Kasumi-1 (cell line): Measurements from ENCODE around the gene ABHD8.
"Not testable (repeated sequence)": the region's sequence is repeated elsewhere in the genome, so short reads cannot be mapped to it uniquely, and the experiment has no call there.

ENCODE experiments used
- DNase-seq, 2 experiments: peaks; one replicate each; lab custom pipeline; 2025; lab: John Stamatoyannopoulos, UW

ABHD8 gene

DNA sequence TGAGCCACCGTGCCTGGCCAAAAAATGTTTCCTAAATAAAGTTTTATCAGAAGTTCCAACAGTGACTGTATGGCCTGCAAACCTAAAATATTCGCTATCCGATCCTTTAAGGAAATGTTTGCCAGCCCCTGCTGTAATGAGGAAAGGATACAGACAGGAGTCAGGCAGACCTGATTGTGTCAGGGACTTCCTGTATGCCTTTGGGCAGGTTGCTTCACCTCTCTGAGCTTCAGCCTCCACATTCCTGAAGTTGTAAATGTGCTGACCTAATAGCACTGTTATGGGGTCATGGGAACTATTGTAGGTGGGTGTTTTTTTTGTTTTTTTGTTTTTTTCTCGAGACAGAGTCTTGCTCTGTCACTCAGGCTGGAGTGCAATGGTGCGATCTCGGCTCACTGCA, 6.2 kb downstream of the ABHD8 start:
- no peak for DNase-seq

DNA sequence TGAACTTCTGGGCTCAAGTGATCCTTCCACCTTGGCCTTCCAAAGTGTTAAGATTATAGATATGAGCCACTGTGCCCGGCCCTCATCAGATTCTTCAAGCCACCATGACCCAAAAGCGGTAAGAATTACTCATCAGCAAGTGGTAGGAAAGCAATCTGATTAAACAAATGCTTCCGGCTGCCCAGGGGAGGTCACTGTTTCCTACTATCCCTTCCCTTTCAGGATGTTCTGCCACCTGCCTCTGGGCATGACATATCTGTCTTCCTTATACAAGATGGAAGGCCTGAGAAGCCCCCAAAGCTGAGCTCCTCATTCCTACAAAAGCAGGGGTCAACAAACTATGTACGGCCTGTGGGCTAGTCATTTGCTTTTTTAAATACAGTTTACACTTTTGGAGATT, 7.0 kb downstream of the ABHD8 start:
- peak in 1 of 2 experiments; percentile 25 for DNase-seq

- DNase-seq: not testable (repeated sequence)
Observed at GRCh38 chr19:17295551-17295950, 7.7 kb downstream of the ABHD8 start.

- peak; percentile 35 to 49 for DNase-seq
Observed at GRCh38 chr19:17294051-17294891, 9.0 kb downstream of the ABHD8 start.

- no peak for DNase-seq
Observed at GRCh38 chr19:17293605-17294004, 9.6 kb downstream of the ABHD8 start.

GRCh38 chr19:17292301-17293074, 10.7 kb downstream of the ABHD8 start:
- peak; percentile 79 to 85 for DNase-seq

DNA sequence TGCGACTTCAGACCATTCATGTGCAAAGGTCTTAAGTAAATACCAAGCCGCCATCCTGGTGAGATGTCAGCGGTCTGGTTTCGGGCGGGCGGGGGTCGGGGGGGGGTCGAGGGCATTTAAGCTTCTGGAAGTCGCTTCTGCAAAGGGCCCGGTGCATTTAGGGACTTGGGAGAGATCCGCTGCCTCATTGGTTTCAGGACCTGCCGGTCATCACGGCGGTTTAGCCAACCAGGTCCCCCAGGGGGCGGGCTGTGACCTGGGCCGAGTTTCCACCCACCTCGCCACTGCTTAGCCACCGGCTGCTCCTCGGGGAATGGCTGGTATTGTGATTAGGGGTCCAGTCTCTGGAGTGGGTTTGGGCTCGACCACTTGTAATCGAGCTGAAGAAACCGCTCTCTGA, 13.7 kb downstream of the ABHD8 start:
- no peak for DNase-seq

- no peak for DNase-seq
Observed at GRCh38 chr19:17286752-17287151, 16.5 kb downstream of the ABHD8 start.

DNA sequence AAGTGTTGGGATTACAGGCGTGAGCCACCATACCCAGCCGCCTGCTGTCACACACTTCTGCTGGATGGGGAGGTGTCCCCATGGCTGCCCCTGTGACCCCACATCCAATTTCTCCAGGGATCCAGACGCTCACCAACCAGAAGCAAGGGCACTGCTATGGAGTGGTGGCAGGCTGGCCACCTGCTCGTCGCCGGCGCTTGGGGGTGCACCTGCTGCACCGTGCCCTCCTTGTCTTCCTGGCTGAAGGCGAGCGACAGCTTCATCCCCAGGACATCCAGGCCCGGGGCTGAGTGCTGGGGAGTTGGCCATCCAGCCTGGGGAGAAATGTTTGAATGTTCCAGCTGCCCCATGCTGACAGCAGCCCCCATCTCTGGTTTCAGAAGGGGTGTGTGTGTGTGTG, 17.0 kb downstream of the ABHD8 start:
- no peak for DNase-seq

- DNase-seq: no peak
Observed at GRCh38 chr19:17285415-17286135, 17.6 kb downstream of the ABHD8 start.

- DNase-seq: no peak
Observed at GRCh38 chr19:17283504-17283996, 19.7 kb downstream of the ABHD8 start.

- DNase-seq: peak; percentile 72 to 79
Observed at GRCh38 chr19:17282488-17283125, 20.6 kb downstream of the ABHD8 start.

DNA sequence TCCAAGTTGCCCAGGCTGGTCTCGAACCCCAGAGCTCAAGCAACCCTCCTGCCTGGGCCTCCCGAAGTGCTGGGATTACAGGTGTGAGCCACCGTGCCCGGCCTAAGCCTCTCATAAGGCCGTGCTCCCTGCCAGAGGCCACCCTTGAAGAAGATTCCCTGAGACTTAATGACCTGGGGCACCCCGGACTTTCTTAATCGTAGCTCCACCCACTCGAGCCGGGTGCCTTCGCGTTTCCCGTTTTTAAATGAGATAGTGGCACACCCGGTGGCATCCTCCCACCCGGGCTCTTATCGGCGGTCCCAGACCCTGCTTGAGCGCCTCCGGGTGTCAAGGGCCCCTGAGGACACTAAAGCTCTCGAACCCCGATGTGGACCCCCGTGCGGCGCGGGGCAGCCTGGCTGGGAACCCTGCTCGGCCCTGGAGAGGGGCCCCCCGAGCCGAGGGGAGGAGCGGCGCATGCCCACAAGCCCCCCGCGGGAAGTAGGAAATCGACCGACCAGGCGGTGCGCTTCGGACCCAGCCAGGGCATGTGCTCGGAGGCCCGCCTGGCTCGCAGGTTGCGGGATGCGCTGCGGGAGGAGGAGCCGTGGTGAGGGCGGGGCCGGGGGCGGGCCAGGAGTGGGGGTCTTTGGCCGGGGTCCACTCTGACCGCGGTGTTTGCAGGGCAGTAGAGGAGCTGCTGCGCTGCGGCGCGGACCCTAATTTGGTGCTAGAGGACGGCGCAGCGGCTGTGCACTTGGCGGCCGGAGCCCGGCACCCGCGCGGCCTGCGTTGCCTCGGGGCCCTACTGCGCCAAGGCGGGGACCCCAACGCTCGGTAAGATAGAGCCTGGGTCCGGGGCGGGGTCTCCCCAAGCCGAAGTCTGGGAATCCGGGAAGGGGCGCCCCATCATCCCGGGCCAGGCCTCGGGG, 21.6 kb downstream of the ABHD8 start, which contains the start of gene ANKLE1:
ANKLE1 (plus strand) TSS at position 511 of the 914 bp plus-strand sequence; CDS start at position 531, 20 bp downstream.
- DNase-seq: peak; percentile 81 to 82

DNA sequence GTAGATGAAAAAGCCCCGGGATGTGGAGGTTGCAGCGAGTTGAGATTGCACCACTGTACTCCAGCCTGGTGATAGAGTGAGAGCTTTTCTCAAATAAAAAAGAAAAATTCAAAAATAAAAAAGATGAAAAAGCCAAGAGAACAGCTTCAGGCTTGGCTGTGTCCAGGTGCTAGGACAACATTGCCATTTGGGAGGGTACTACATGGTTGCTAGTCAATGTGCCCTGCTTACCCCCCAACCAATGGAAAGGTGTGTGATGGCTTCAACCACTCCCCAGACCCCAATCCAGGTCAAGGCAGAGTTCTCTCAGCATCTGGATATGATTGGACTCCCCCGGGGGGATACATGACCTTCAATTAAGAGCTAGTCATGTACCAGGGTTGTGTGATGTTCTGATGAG, 23.8 kb downstream of the ABHD8 start:
- DNase-seq: no peak

DNA sequence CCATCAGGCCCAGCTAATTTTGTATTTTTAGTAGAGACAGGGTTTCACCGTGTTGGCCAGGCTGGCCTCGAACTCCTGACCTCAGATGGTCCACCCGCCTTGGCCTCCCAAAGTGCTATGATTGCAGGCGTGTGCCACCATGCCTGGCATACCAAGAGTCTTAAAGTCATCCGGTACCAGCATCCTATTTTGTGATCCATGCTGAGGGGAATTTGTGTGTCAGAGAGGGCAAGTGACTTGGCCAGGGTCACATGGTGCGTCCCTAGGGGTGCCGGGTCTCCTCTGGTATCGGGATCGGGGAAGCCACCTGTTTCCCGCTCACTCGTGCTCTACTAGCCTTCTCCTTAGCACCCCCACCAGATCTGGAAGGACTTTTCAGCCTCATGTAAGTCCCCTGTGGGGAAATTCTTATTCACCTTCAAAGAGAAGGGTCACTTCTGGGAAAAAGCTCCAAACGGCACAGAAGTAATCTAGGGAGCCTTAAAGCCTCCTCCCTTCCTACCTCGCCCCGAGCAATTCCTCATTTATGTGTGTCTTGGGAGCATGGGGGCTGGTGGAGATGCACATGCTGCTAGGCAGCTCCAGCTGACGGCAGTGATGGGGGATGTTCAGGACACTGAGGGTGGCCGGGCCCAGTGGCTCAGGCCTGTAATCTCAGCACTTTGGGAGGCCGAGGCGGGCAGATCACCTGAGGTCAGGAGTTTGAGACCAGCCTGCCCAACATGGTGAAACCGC, 27.6 kb downstream of the ABHD8 start:
- DNase-seq: no peak

DNA sequence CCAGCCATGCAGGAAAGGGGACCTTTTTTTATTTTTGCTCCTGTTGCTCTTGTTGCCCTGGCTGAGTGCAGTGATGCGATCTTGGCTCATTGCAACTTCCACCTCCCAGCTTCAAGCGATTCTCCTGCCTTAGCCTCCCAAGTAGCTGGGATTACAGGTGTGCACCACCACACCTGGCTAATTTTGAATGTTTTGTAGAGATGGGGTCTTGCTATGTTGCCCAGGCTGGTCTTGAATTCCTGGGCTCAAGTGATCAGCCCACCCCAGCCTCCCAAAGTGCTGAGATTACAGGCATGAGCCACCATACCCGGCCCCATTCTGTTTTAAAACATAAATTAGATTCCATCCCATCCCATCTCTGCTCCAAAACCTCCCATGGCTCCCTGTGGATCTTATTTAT, 28.3 kb downstream of the ABHD8 start:
- DNase-seq: not testable (repeated sequence)

DNA sequence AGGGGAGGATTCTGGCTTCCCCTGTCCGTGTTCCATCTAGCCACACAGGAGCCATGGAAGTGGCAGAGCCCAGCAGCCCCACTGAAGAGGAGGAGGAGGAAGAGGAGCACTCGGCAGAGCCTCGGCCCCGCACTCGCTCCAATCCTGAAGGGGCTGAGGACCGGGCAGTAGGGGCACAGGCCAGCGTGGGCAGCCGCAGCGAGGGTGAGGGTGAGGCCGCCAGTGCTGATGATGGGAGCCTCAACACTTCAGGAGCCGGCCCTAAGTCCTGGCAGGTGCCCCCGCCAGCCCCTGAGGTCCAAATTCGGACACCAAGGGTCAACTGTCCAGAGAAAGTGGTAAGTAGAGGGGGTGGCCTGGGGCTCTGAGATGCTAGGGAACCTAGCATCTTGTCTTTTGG, 34.5 kb downstream of the ABHD8 start:
- DNase-seq: no peak

DNA sequence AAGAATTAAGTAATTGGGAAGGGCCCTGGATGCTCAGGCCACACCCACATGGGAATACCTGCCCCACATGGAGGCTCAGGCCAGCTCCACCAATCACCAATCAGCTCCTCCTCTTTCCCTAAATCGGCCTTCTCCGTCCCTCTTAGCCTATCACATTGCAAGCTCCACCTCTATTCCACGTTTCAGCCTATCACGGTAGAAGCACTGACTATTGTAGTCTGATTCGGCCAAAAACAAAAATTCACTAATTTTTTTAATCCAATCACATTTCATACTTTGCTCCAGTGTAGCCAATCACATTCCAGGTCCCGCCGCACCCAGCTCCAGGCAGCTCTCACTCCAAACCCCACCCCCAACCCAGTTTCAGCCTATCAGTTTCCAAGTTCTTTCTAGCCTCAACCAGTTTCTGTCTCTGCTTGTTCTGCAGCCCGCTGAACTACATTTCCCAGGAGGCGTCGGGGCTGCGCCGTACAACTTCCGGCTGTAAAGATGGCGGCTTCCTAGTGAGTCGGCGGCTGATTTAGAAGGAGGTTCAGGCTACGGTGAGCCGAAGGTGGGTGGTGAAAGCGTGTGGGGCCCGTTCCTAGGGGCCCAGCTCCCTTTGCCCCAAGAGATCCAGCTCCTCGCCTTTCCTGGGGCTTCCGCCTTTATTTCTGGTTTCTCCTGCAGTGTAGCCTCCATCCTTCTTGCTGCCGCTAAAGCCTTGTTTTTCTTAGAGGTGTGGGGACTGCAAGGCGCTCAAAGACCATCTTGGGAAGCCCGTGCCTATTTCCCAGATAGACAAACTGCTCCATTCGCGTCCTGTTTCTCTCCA, 36.0 kb downstream of the ABHD8 start, which contains the start of gene BABAM1:
BABAM1 (plus strand) TSS at position 469 of the 814 bp plus-strand sequence. CDS start 1,364 bp downstream, outside the sequence.
- DNase-seq: peak; percentile 100

GRCh38 chr19:17266589-17266974, 36.6 kb downstream of the ABHD8 start:
- no peak for DNase-seq
